ENCODE data around the gene FARS2. TPM values are rescaled to one million over a fixed set of nuclear protein-coding genes. Genes with fewer than 3 reads are reported as not detected.
A peak's percentile ranks its signal among the peaks of the same experiment; 100 is the strongest.
"Not testable (repeated sequence)": the region's sequence is repeated elsewhere in the genome, so short reads cannot be mapped to it uniquely, and the experiment has no call there.

FARS2 gene
- total and polyA plus RNA-seq, 7 experiments from 2014 or later = 16.2 to 28.1 (median 20.8) TPM

GRCh38 chr6:5695260-5696245, 434.2 kb downstream of the FARS2 start:
- ChIA-PET POLR2A (interaction anchor here (0.9 to 1.5 kb wide), 3 partner anchors 14 to 30 kb away, joined by 3 read pairs; no protein-coding TSS in a partner anchor), CTCF (no interaction called here)
- ATAC-seq (peak; percentile 61), DNase-seq (peak in 1 of 9 donors; percentile 14)
- peaks cover 10 to 37% (median 30%) of the 10 kb centered on the region in 5 donors for H3K36me3 Mint-ChIP-seq
- no peaks in the 10 kb centered on the region for H3K27me3 Mint-ChIP-seq
- Histone ChIP-seq H3K27ac (ENCODE audit: low read depth, low read length) (no peak overlapping the region), H3K9me3 (ENCODE audit: control insufficient read depth in 2 of 3, low read length in 3 of 3) (no peaks in the 10 kb centered on the region), H3K27me3 (ENCODE audit: control insufficient read depth in 2 of 2, insufficient read depth in 2 of 2, low read length in 2 of 2) (no peaks in the 10 kb centered on the region), H3K36me3 (ENCODE audit: control insufficient read depth in 2 of 3, insufficient read depth in 3 of 3, low read length in 3 of 3) (no peaks in the 10 kb centered on the region), H3K4me1 (ENCODE audit: control insufficient read depth in 2 of 2, insufficient read depth in 2 of 2, low read length in 2 of 2) (peaks cover 0 to 14% of the 10 kb centered on the region in 2 donors), H3K4me3 (ENCODE audit: low read length) (no peak overlapping the region)
- H3K9me3 Mint-ChIP-seq = peaks cover 0 to 19% (median 9%) of the 10 kb centered on the region in 11 donors
- peaks cover 5 to 39% (median 32%) of the 10 kb centered on the region in 7 donors for H3K4me1 Mint-ChIP-seq
- H3K27ac Mint-ChIP-seq = peak overlapping the region in 6 of 9 donors; percentile 32 to 80 (median 60)
- intact Hi-C loops (cut with micrococcal nuclease) = no loop called here
- H3K4me3 Mint-ChIP-seq = peak overlapping the region; percentile 4 to 59 (median 34)

GRCh38 chr6:5697508-5697907, 436.2 kb downstream of the FARS2 start:
- ATAC-seq = no peak

GRCh38 chr6:5698318-5698717, 437.0 kb downstream of the FARS2 start:
- Histone ChIP-seq H3K27me3 (ENCODE audit: control insufficient read depth in 2 of 2, insufficient read depth in 2 of 2, low read length in 2 of 2) (no peaks in the 10 kb centered on the region), H3K36me3 (ENCODE audit: control insufficient read depth in 2 of 3, insufficient read depth in 3 of 3, low read length in 3 of 3) (no peaks in the 10 kb centered on the region), H3K4me1 (ENCODE audit: control insufficient read depth in 2 of 2, insufficient read depth in 2 of 2, low read length in 2 of 2) (peaks cover 0 to 14% of the 10 kb centered on the region in 2 donors), H3K9me3 (ENCODE audit: control insufficient read depth in 2 of 3, low read length in 3 of 3) (no peaks in the 10 kb centered on the region), H3K27ac (ENCODE audit: low read depth, low read length) (no peak overlapping the region), H3K4me3 (ENCODE audit: low read length) (no peak overlapping the region)
- Mint-ChIP-seq H3K36me3 (peaks cover 8 to 26% (median 18%) of the 10 kb centered on the region in 5 donors), H3K27ac (no peak overlapping the region), H3K4me3 (no peak overlapping the region), H3K4me1 (peaks cover 5 to 47% (median 29%) of the 10 kb centered on the region in 7 donors), H3K9me3 (peaks cover 0 to 5% (median 2%) of the 10 kb centered on the region in 11 donors), H3K27me3 (no peaks in the 10 kb centered on the region)
- intact Hi-C loops (cut with micrococcal nuclease) = no loop called here
- ChIA-PET CTCF (no interaction called here), POLR2A (no interaction called here)
- DNase-seq (no peak), ATAC-seq (no peak)

More at GRCh38 chr6:5697508-5697907, 436.2 kb downstream of the FARS2 start:
- no peak overlapping the region for H3K4me3 ChIP-seq (ENCODE audit: low read length)
- Mint-ChIP-seq H3K27ac (no peak overlapping the region), H3K9me3 (peaks cover 0 to 5% (median 2%) of the 10 kb centered on the region in 11 donors), H3K4me1 (peaks cover 5 to 48% (median 29%) of the 10 kb centered on the region in 7 donors), H3K36me3 (peaks cover 8 to 29% (median 24%) of the 10 kb centered on the region in 5 donors), H3K4me3 (no peak overlapping the region), H3K27me3 (no peaks in the 10 kb centered on the region)
- POLR2A ChIA-PET = no interaction called here
- intact Hi-C loops (cut with micrococcal nuclease) = no loop called here
- H3K27me3 ChIP-seq (ENCODE audit: control insufficient read depth in 2 of 2, insufficient read depth in 2 of 2, low read length in 2 of 2) = no peaks in the 10 kb centered on the region
- DNase-seq = no peak
- peaks cover 0 to 14% of the 10 kb centered on the region in 2 donors for H3K4me1 ChIP-seq (ENCODE audit: control insufficient read depth in 2 of 2, insufficient read depth in 2 of 2, low read length in 2 of 2)
- CTCF ChIA-PET = no interaction called here
- H3K27ac ChIP-seq (ENCODE audit: low read depth, low read length) = no peak overlapping the region
- H3K36me3 ChIP-seq (ENCODE audit: control insufficient read depth in 2 of 3, insufficient read depth in 3 of 3, low read length in 3 of 3) = no peaks in the 10 kb centered on the region
- no peaks in the 10 kb centered on the region for H3K9me3 ChIP-seq (ENCODE audit: control insufficient read depth in 2 of 3, low read length in 3 of 3)

GRCh38 chr6:5699064-5699463, 437.8 kb downstream of the FARS2 start:
- H3K27ac Mint-ChIP-seq = peak overlapping the region in 3 of 9 donors; percentile 7 to 45 (median 30)
- H3K4me3 ChIP-seq (ENCODE audit: low read length); DNase-seq; H3K27me3 Mint-ChIP-seq; CTCF ChIA-PET; H3K27ac ChIP-seq (ENCODE audit: low read depth, low read length); H3K27me3 ChIP-seq (ENCODE audit: control insufficient read depth in 2 of 2, insufficient read depth in 2 of 2, low read length in 2 of 2); H3K9me3 ChIP-seq (ENCODE audit: control insufficient read depth in 2 of 3, low read length in 3 of 3); H3K9me3 Mint-ChIP-seq; intact Hi-C loops (cut with micrococcal nuclease); H3K36me3 ChIP-seq (ENCODE audit: control insufficient read depth in 2 of 3, insufficient read depth in 3 of 3, low read length in 3 of 3); POLR2A ChIA-PET: not testable (repeated sequence)
- peaks cover 7 to 26% (median 13%) of the 10 kb centered on the region in 5 donors for H3K36me3 Mint-ChIP-seq
- H3K4me3 Mint-ChIP-seq = peak overlapping the region in 1 of 10 donors; percentile 17
- ATAC-seq = peak; percentile 80
- H3K4me1 Mint-ChIP-seq = peaks cover 5 to 47% (median 25%) of the 10 kb centered on the region in 7 donors
- peaks cover 0 to 14% of the 10 kb centered on the region in 2 donors for H3K4me1 ChIP-seq (ENCODE audit: control insufficient read depth in 2 of 2, insufficient read depth in 2 of 2, low read length in 2 of 2)

GRCh38 chr6:5701174-5701573, 439.9 kb downstream of the FARS2 start:
- Histone ChIP-seq H3K9me3 (ENCODE audit: control insufficient read depth in 2 of 3, low read length in 3 of 3) (no peaks in the 10 kb centered on the region), H3K4me1 (ENCODE audit: control insufficient read depth in 2 of 2, insufficient read depth in 2 of 2, low read length in 2 of 2) (peaks cover 0 to 12% of the 10 kb centered on the region in 2 donors), H3K27me3 (ENCODE audit: control insufficient read depth in 2 of 2, insufficient read depth in 2 of 2, low read length in 2 of 2) (no peaks in the 10 kb centered on the region), H3K27ac (ENCODE audit: low read depth, low read length) (no peak overlapping the region), H3K36me3 (ENCODE audit: control insufficient read depth in 2 of 3, insufficient read depth in 3 of 3, low read length in 3 of 3) (no peaks in the 10 kb centered on the region), H3K4me3 (ENCODE audit: low read length) (no peak overlapping the region)
- Mint-ChIP-seq H3K9me3 (peaks cover 0 to 5% (median 2%) of the 10 kb centered on the region in 11 donors), H3K27ac (no peak overlapping the region), H3K4me1 (peaks cover 11 to 50% (median 29%) of the 10 kb centered on the region in 7 donors), H3K36me3 (peaks cover 7 to 27% (median 18%) of the 10 kb centered on the region in 5 donors), H3K4me3 (no peak overlapping the region), H3K27me3 (no peaks in the 10 kb centered on the region)
- intact Hi-C loops (cut with micrococcal nuclease) = no loop called here
- ChIA-PET POLR2A (no interaction called here), CTCF (no interaction called here)
- DNase-seq = no peak
- no peak for ATAC-seq

GRCh38 chr6:5704708-5705107, 443.4 kb downstream of the FARS2 start:
- Histone ChIP-seq H3K27me3 (ENCODE audit: control insufficient read depth in 2 of 2, insufficient read depth in 2 of 2, low read length in 2 of 2) (no peaks in the 10 kb centered on the region), H3K36me3 (ENCODE audit: control insufficient read depth in 2 of 3, insufficient read depth in 3 of 3, low read length in 3 of 3) (no peaks in the 10 kb centered on the region), H3K9me3 (ENCODE audit: control insufficient read depth in 2 of 3, low read length in 3 of 3) (no peaks in the 10 kb centered on the region), H3K27ac (ENCODE audit: low read depth, low read length) (no peak overlapping the region), H3K4me3 (ENCODE audit: low read length) (no peak overlapping the region), H3K4me1 (ENCODE audit: control insufficient read depth in 2 of 2, insufficient read depth in 2 of 2, low read length in 2 of 2) (peaks cover 0 to 25% of the 10 kb centered on the region in 2 donors)
- DNase-seq = no peak
- Mint-ChIP-seq H3K27ac (no peak overlapping the region), H3K4me1 (peaks cover 18 to 53% (median 34%) of the 10 kb centered on the region in 7 donors), H3K9me3 (peaks cover 0 to 4% (median 0%) of the 10 kb centered on the region in 11 donors), H3K36me3 (peaks cover 1 to 28% (median 7%) of the 10 kb centered on the region in 5 donors), H3K4me3 (no peak overlapping the region), H3K27me3 (no peaks in the 10 kb centered on the region)
- CTCF ChIA-PET = no interaction called here
- ATAC-seq = no peak
- POLR2A ChIA-PET = no interaction called here
- intact Hi-C loops (cut with micrococcal nuclease) = no loop called here

All from naive thymus-derived CD4-positive, alpha-beta T cell (primary cell).